HG02870 (cell line): ENCODE measurements around the gene RABGEF1.
"Not testable (repeated sequence)": the region's sequence is repeated elsewhere in the genome, so short reads cannot be mapped to it uniquely, and the experiment has no call there.

Experiments
- ATAC-seq: cut with Tn5 transposase; IDR thresholded peaks from one replicate; pipeline ENCODE4 v1.9.1; 2021; ENCODE audit warnings: mild to moderate bottlenecking, moderate library complexity; ENCODE audit not compliant: unreplicated experiment

The RABGEF1 gene

DNA sequence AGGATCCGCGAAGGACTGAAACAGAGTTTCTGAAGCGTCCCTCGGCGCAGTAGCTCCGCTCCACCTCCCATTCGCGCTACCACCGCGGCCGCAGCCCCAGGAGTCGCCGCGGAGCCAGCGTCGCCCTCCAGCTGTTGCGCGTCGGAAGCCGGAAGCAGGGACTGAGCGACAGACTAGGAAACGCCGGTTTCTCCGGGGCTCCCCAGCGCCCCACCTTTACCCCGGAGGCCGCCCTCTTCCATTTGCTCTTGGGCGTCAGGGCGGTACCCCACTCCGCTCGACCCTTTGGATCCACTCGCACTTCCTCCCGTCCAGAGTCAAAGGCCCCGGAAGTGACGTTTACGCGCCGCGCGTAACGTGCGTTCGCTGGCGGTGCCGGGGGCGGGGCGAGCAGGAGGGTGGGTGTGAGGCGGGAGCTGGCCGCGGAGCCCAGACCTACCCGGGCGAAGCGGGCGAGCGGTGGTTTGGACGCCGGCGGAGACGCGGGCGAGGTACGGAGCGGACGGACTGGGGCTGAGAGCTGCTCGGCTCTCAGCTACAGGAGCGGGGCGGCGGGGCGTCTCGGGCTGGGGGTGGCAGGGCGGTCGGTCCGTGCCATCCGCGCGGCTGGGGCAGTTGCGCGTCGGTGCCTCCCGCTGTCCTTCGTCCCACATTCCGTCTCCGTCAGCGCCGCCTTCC is at the start of gene RABGEF1:
Gene RABGEF1 (plus strand): TSS at position 432 of the 678 bp plus-strand sequence. CDS start 31,167 bp downstream, outside the sequence.
- ATAC-seq: peak; percentile 82

- ATAC-seq: no peak
These were observed 47.2 kb upstream of the RABGEF1 start for GRCh38 chr7:66693331-66693730.

DNA sequence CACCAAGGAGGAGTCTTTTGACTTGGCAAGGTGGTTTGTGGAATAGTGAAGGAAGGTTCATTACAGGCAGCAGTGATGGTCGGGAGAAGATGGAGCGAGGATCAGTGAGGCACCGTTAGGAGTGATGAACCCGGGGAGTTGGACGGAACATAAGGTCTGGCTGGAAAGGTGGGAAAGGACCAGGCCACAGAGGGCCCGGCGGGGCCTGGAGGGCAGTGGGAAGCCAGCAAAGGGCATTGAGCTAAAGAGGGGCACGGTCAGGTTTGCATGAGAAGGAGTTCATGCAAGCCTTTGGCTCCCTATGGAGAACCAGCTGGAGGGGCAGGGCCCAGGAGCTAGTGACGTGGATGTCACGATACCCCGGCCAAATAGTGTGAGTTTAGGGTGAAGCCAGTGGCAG is 46.2 kb upstream of the RABGEF1 start:
- no peak for ATAC-seq

GRCh38 chr7:66695417-66695816 is 45.1 kb upstream of the RABGEF1 start:
- not testable (repeated sequence) for ATAC-seq

DNA sequence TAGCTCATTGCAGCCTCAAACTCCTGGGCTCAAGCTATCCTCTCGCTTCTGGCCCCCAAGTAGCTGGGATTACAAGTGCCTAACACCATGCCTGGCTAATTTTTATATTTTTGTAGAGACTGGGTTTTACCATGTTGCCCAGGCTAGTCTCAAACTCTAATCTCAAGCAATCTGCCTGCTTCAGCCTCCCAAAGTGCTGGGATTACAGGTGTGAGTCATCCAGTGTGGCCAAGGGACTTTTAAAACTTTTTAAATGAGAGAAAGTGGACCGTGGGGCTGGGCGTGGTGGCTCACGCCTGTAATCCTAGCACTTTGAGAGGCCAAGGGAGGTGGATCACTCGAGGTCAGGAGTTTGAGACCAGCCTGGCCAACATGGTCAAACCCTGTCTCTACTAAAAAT is 44.4 kb upstream of the RABGEF1 start:
- ATAC-seq: not testable (repeated sequence)

DNA sequence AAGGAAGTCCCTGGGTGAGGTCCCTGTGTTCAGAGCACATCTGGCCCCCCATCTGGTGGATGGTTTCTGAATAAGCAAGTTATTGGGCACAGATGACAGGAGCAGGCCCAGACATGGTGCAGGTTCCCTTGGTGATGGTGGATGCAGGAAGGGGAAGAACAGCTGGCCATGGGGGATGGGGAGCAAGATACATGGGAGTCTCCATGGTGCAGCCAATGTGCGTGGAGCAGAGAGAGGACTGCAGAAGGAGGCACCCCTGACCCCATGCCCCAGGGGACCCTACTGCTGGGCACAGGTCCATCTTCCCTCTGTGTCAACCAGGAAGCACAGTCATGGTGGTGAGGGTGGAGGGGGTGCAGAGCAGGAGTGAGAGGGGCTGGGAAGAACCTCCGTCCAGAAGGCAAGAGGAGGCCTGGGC is 43.8 kb upstream of the RABGEF1 start:
- no peak for ATAC-seq

DNA sequence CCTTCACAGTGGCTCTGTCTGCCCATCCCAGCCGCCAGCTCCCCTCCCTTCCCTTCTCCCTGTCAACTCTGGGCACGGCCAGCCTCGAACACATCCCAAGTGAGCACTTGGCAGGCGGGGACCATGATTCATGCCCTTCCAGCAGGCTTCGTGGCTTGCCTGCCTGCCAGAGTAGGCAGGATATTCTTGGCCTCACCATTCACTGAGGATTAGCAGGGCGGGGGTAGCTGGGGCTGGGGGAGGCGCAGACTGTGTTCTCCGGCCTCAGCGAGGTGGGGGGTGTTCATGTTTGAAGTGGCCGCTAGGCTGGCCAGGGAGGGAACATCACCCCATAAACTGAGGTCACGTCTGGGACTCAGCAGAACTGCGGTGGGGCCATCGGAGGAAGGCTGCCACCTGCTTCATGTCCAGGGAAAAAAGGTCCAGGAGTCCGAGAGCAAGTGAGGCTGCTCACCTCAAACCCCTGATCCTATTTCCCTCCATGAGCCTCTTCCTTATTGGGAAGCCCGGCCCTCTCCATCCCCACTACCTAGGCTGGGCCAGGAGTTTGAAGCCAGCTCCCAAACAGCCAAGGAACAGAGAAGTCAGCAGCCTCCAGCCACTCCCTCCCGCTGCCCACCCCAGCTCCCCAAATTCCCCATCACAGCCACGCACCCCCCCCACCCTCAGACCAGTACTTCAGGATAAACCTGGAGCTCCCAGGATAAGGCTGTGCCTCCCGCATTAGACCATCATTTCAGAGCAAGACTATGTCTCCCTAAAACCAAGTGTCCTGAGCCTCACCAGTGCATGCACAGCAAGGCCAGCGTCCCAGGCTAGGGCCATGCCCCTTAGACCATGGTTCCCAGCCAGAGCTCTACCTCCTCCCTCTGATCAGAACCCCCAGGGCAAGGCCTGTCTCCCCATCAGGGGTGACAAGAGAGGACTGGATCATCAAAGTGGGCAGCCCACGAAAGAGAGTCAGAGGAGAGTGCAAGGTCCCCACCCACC is 42.8 kb upstream of the RABGEF1 start:
- no peak for ATAC-seq

GRCh38 chr7:66698652-66699205 is 41.8 kb upstream of the RABGEF1 start:
- ATAC-seq: no peak

DNA sequence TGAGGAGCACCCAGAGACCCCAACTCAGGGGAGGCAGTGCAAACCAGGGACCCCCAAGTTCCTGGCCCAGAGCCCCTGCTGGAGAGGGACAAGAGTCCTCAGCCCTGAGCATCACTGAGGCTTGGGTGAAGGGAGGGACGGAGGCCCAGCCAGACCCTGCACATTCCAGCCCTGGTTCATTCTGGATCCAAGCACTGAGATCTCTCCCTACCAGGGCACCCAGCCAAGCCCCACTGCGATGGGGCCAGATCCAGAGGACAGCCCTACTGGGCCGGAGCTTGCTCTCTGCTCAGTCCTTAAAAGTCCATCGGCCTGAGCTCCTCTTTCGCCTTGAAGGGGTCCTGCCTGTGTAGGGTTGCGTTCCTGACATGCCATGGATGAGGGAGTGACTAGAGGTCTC is 40.5 kb upstream of the RABGEF1 start:
- no peak for ATAC-seq

DNA sequence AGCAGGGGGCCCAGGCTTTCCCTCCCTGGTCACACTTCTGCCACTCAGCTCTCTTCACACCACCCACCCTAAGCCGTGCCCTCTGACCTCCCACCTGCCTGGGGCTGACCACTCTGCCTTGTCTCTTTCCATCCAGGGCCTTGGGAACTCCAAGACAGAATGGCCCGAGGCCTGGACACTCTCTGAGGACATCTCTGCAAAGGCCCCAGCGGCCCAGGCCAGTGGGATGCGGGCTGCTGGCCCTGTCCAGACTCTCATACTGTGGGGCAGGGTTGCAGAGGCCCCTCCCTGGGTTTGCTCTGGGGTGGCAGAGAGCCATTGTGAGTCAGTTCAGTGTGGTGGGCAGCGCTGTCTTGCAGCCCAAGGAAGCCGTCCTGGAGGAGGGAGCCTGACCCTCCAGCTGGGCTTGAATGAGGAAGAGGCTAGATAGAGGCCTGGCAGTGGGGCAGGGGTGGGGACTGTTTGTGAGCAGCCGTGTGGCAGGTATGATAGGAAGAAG is 39.9 kb upstream of the RABGEF1 start:
- no peak for ATAC-seq

GRCh38 chr7:66707825-66708224 is 32.7 kb upstream of the RABGEF1 start:
- ATAC-seq: no peak

GRCh38 chr7:66710752-66711151 is 29.8 kb upstream of the RABGEF1 start:
- not testable (repeated sequence) for ATAC-seq

DNA sequence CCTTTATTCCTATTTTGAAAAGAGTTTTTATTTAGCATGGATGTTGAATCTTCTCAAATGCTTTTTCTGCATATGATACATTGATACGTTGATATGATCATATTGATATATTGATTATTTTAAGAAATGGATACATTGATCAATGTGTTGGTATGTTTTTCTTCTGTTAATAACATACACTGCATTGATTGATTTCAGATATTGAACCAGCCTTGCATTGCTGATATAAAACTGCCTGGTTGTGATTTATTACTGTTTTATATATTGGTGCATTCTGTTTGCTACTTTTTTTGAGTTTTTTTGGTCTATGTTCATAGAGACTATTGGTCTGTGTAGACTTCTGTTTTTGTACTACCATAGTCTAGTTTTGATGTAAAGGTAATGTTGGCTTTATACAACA is 26.8 kb upstream of the RABGEF1 start:
- ATAC-seq: no peak

DNA sequence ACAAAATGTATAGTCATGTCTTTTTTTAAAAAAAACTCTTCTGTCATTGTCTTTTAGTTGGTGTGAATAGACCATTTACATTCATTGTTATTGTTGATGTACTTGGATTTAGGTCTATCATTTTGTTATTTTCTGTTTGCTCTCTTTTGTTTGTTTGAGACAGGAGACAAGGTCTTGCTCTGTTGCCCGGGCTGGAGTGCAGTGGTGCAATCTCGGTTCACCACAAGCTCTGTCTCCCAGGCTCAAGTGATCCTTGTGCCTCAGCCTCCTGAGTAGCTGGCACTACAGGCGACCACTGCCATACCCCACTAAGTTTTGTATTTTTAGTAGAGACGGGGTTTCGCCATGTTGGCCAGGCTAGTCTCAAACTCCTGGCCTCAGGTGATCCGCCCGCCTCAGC is 23.9 kb upstream of the RABGEF1 start:
- ATAC-seq: not testable (repeated sequence)

DNA sequence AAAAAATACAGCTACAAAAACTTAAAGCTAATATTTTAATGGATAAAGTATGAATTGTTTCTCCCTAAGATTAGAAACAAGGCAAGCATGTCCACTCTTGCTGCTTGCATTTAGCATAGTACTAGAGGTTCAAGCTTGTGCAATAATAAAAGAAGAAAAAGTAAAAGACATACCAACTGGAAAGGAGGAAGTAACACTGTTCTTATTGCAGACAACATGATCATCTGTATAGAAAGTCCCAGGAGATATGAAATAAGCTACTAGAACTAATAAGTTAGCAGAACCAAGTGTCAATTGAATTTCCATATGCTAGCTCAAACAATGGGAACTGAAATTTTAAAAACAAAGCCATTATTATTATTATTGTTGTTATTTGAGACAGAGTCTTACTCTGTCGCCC is 20.0 kb upstream of the RABGEF1 start:
- ATAC-seq: no peak

GRCh38 chr7:66725843-66726242 is 14.7 kb upstream of the RABGEF1 start:
- no peak for ATAC-seq

GRCh38 chr7:66727058-66727457 is 13.5 kb upstream of the RABGEF1 start:
- ATAC-seq: no peak

- no peak for ATAC-seq
These were observed 12.0 kb upstream of the RABGEF1 start for GRCh38 chr7:66728571-66728970.

GRCh38 chr7:66729274-66729673 is 11.3 kb upstream of the RABGEF1 start:
- ATAC-seq: no peak

- no peak for ATAC-seq
These were observed 8.5 kb upstream of the RABGEF1 start for GRCh38 chr7:66731986-66732385.

DNA sequence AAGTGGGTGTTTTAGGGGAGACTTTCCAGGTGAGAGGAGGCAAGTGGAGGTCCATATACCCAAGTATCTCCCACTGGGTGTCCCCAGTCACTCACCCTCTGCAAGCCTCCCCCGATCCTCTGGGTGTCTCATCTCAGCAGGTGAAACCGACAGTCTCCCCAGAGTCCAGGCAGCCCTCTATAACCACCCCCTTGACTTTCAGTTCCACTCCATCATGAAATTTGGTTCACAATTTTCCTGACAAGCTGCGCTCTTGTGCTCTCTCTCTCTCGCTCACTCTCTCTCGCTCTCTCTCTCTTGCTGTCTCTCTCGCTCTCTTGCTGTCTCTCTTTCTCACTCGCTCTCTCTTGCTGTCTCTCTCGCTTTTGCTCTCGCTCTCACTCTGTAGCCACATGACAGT is 8.1 kb upstream of the RABGEF1 start:
- peak; percentile 61 for ATAC-seq
